T1000 (cell line): ENCODE measurements around the gene KAT2B.
"Not testable (repeated sequence)": the region's sequence is repeated elsewhere in the genome, so short reads cannot be mapped to it uniquely, and the experiment has no call there.

ENCODE experiments used
- DNase-seq: peaks from one replicate; lab custom pipeline; 2025; ENCODE audit warnings: mixed read lengths; lab: John Stamatoyannopoulos, UW

KAT2B gene

GRCh38 chr3:20041197-20041780, 1.0 kb downstream of the KAT2B start:
- DNase-seq: peak; percentile 60

- DNase-seq: no peak
Measured at GRCh38 chr3:20042331-20042730, 2.1 kb downstream of the KAT2B start.

GRCh38 chr3:20043396-20043795, 3.1 kb downstream of the KAT2B start:
- DNase-seq: no peak

- no peak for DNase-seq
Measured at GRCh38 chr3:20043825-20044224, 3.6 kb downstream of the KAT2B start.

GRCh38 chr3:20045141-20045540, 4.9 kb downstream of the KAT2B start:
- DNase-seq: not testable (repeated sequence)

GRCh38 chr3:20046556-20046955, 6.3 kb downstream of the KAT2B start:
- DNase-seq: no peak

GRCh38 chr3:20047341-20047779, 7.1 kb downstream of the KAT2B start:
- DNase-seq: no peak

GRCh38 chr3:20047976-20048883, 8.0 kb downstream of the KAT2B start:
- no peak for DNase-seq

- DNase-seq: no peak
Measured at GRCh38 chr3:20051123-20051806, 11.0 kb downstream of the KAT2B start.

- DNase-seq: no peak
Measured at GRCh38 chr3:20052851-20053250, 12.6 kb downstream of the KAT2B start.

- peak; percentile 80 for DNase-seq
Measured at GRCh38 chr3:20054549-20054987, 14.3 kb downstream of the KAT2B start.

GRCh38 chr3:20055020-20055775, 15.0 kb downstream of the KAT2B start:
- DNase-seq: no peak

GRCh38 chr3:20055842-20056241, 15.6 kb downstream of the KAT2B start:
- DNase-seq: no peak

GRCh38 chr3:20056725-20057611, 16.7 kb downstream of the KAT2B start:
- DNase-seq: no peak

GRCh38 chr3:20057612-20058180, 17.4 kb downstream of the KAT2B start:
- no peak for DNase-seq

GRCh38 chr3:20059929-20060328, 19.7 kb downstream of the KAT2B start:
- DNase-seq: no peak

GRCh38 chr3:20060974-20061685, 20.9 kb downstream of the KAT2B start:
- DNase-seq: no peak

GRCh38 chr3:20062996-20063395, 22.8 kb downstream of the KAT2B start:
- no peak for DNase-seq

- DNase-seq: no peak
Measured at GRCh38 chr3:20064387-20064786, 24.1 kb downstream of the KAT2B start.
